ENCODE measurements around the gene OPHN1.

- TF ChIP-seq ZNF317 (CRISPR knock-in tag; IDR thresholded peaks at IDR 0.05; ENCODE audit: borderline replicate concordance, low read depth) (no peak), CTCF (IDR thresholded peaks at IDR 0.05) (no peak), HMGXB4 (CRISPR knock-in tag; IDR thresholded peaks at IDR 0.05) (no peak), USF2 (CRISPR knock-in tag; IDR thresholded peaks at IDR 0.05) (no peak), E2F4 (CRISPR knock-in tag; IDR thresholded peaks at IDR 0.05; ENCODE audit: borderline replicate concordance, low read depth) (no peak), ETV6 (CRISPR knock-in tag; IDR thresholded peaks at IDR 0.05) (no peak), KAT7 (CRISPR knock-in tag; IDR thresholded peaks at IDR 0.05; ENCODE audit: borderline replicate concordance) (no peak), ELF4 (CRISPR knock-in tag; IDR thresholded peaks at IDR 0.05; ENCODE audit: low read depth) (no peak), ZNF263 (CRISPR knock-in tag; IDR thresholded peaks at IDR 0.05; ENCODE audit: low read depth) (no peak)
These were observed 30.3 kb downstream of the OPHN1 start for GRCh38 chrX:68403038-68403437.
